ENCODE data around the gene ITGA1.

The ITGA1 gene

GRCh38 chr5:52839285-52839684 is 51.6 kb downstream of the ITGA1 start:
- Histone ChIP-seq H3K4me3 (replicated peaks; ENCODE audit: low read depth, low read length) (no peak overlapping the region), H3K36me3 (ENCODE audit: control insufficient read depth, insufficient read depth, low read length) (no peaks in the 10 kb centered on the region), H3K27me3 (replicated peaks; ENCODE audit: control insufficient read depth, insufficient read depth, low read length) (no peaks in the 10 kb centered on the region)
- no peak for TF ChIP-seq CTCF (IDR thresholded peaks at IDR 0.05; ENCODE audit: insufficient read depth, low read length, poor library complexity, severe bottlenecking)
- DNase-seq (ENCODE audit: extremely low read depth, insufficient read length) = no peak

DNA sequence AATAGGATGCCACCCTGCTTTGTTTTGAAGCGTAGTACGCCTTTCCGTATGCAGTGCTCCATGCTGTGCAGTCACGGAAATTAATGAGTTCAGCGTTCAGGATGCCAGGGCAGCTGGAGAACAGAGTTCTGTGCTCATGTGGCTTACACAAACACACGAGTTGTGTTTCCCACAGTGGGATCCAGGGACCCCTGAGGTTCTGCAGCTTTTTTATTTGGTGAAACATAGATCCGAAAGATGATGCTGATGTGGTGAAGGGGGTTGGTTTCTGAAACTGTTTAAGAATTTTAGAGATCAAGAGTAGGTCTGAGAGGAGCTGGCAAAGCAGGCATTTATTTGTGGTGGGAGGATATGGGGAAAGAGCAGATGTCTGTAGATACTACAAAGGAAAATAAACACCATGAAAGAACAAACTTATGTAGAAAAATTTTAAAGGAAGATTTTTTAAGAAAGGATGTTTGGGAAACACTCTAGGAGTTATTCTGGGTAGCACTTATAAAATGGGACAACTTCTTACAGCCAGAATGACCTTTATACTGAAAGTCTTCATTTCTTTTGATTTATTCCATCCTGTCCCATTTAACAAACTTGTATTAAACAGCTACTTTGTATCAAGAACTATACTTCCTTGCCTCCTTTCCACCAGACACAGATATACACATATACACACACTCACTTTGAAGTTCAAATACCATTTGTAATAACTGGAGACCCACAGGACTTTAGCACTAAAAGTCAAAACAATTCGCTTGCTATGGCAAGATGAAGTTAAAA is 52.7 kb downstream of the ITGA1 start:
- no peaks in the 10 kb centered on the region for H3K27me3 ChIP-seq (replicated peaks; ENCODE audit: control insufficient read depth, insufficient read depth, low read length)
- no peak overlapping the region for H3K4me3 ChIP-seq (replicated peaks; ENCODE audit: low read depth, low read length)
- no peak for DNase-seq (ENCODE audit: extremely low read depth, insufficient read length)
- TF ChIP-seq CTCF (IDR thresholded peaks at IDR 0.05; ENCODE audit: insufficient read depth, low read length, poor library complexity, severe bottlenecking) = no peak
- H3K36me3 ChIP-seq (ENCODE audit: control insufficient read depth, insufficient read depth, low read length) = no peaks in the 10 kb centered on the region

DNA sequence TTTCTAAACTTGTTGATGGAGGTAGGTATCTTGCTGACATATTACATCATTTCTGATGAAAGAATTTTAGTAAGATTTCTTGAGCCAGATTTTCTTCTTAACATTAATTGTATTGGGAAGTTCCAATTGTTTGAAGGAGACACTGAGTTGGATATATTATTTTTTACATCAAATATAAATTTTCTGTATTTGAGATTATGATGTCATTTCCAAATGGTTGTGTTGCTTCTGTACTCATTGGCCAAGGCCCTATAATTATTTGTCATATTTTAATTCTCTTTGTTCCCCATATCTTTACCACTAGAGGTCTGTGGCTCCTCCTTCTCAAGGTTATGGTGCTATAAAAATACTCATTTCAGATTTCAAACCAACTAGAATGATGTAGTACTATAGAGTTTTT is 53.4 kb downstream of the ITGA1 start:
- DNase-seq (ENCODE audit: extremely low read depth, insufficient read length) = no peak
- H3K36me3 ChIP-seq (ENCODE audit: control insufficient read depth, insufficient read depth, low read length) = no peaks in the 10 kb centered on the region
- H3K4me3 ChIP-seq (replicated peaks; ENCODE audit: low read depth, low read length) = no peak overlapping the region
- no peaks in the 10 kb centered on the region for H3K27me3 ChIP-seq (replicated peaks; ENCODE audit: control insufficient read depth, insufficient read depth, low read length)
- no peak for TF ChIP-seq CTCF (IDR thresholded peaks at IDR 0.05; ENCODE audit: insufficient read depth, low read length, poor library complexity, severe bottlenecking)

- H3K4me3 ChIP-seq (replicated peaks; ENCODE audit: low read depth, low read length) = no peak overlapping the region
- no peak for TF ChIP-seq CTCF (IDR thresholded peaks at IDR 0.05; ENCODE audit: insufficient read depth, low read length, poor library complexity, severe bottlenecking)
- no peaks in the 10 kb centered on the region for H3K27me3 ChIP-seq (replicated peaks; ENCODE audit: control insufficient read depth, insufficient read depth, low read length)
- H3K36me3 ChIP-seq (ENCODE audit: control insufficient read depth, insufficient read depth, low read length) = no peaks in the 10 kb centered on the region
- no peak for DNase-seq (ENCODE audit: extremely low read depth, insufficient read length)
These were observed 54.4 kb downstream of the ITGA1 start for GRCh38 chr5:52842111-52842510.

DNA sequence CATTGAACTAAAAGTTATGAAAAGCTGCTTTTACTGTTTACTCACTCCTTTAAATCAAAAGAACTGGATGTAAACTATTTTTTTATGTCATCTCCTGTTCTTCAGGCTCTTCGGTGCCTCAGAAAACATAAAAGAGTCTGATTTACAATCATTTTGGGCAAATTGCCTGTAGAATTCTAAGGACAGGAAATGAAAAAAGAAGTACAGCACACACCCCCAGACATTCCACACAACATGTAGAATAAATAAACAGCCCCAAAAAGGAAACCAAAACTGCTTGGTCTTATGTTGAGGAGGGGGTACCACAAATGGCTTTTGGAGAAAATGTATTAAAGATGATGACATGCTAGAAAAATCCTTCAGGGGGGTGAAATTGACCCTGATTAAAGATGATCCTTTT is 57.2 kb downstream of the ITGA1 start:
- Histone ChIP-seq H3K36me3 (ENCODE audit: control insufficient read depth, insufficient read depth, low read length) (no peaks in the 10 kb centered on the region), H3K27me3 (replicated peaks; ENCODE audit: control insufficient read depth, insufficient read depth, low read length) (no peaks in the 10 kb centered on the region), H3K4me3 (replicated peaks; ENCODE audit: low read depth, low read length) (no peak overlapping the region)
- no peak for DNase-seq (ENCODE audit: extremely low read depth, insufficient read length)
- no peak for TF ChIP-seq CTCF (IDR thresholded peaks at IDR 0.05; ENCODE audit: insufficient read depth, low read length, poor library complexity, severe bottlenecking)
